IMR-90 (cell line): ENCODE data around the gene RAX2. TPM values are rescaled to one million over a fixed set of nuclear protein-coding genes. Genes with fewer than 3 reads are reported as not detected.
A peak's percentile ranks its signal among the peaks of the same experiment; 100 is the strongest.

Experiments
- ATAC-seq: fragments of 200-7000 bp; cut with Tn5 transposase; 2 replicates; pipeline ENCODE4 v1.9.1; 2020; ENCODE audit warnings: low read depth, mild to moderate bottlenecking, moderate library complexity
- BruUV-seq: library from RNA; stranded (reverse); fragments of 400-500 nt; replicated peaks from 2 replicates; lab custom pipeline; 2021; lab: Mats Ljungman, UMichigan
- CTCF ChIA-PET: fragments of 300-600 bp; formaldehyde crosslinking; extraction: SDS; loops from one replicate; lab custom pipeline; 2021; ENCODE audit warnings: antibody characterized with exemption; lab: Yijun Ruan, JAX
- POLR2A ChIA-PET: fragments of 300-600 bp; sonication (Branson Sonifier 250); formaldehyde crosslinking; loops from one replicate; lab custom pipeline; 2022; ENCODE audit warnings: antibody characterized with exemption; ENCODE audit not compliant: unreplicated experiment; lab: Charles Lee
- DNase-seq: peaks from one replicate; pipeline ENCODE4 v3.0.0; 2013
- H2AFZ ChIP-seq: replicated peaks from 2 replicates; pipeline ENCODE3; 2013; ENCODE audit warnings: low read length, mild to moderate bottlenecking; ENCODE audit not compliant: poor library complexity
- H2AK5ac ChIP-seq: 2 replicates; pipeline ENCODE4 v1.6.1; 2013; ENCODE audit warnings: low read depth, low read length, inconsistent platforms
- H2AK9ac ChIP-seq: replicated peaks from 2 replicates; pipeline ENCODE3; 2013; ENCODE audit warnings: mild to moderate bottlenecking, low read depth, low read length, moderate library complexity; ENCODE audit not compliant: poor library complexity
- H2BK120ac ChIP-seq: 2 replicates; pipeline ENCODE4 v1.6.1; 2013; ENCODE audit warnings: low read depth, low read length, inconsistent platforms
- H2BK15ac ChIP-seq: 3 replicates; pipeline ENCODE4 v1.6.1; 2013; ENCODE audit warnings: low read depth, low read length, inconsistent platforms
- H2BK20ac ChIP-seq: 2 replicates; pipeline ENCODE4 v1.6.1; 2013; ENCODE audit warnings: low read depth, mild to moderate bottlenecking, inconsistent platforms, low read length, moderate library complexity
- H2BK5ac ChIP-seq: 2 replicates; pipeline ENCODE4 v1.6.1; 2013; ENCODE audit warnings: mild to moderate bottlenecking, low read depth, low read length, inconsistent platforms; ENCODE audit not compliant: poor library complexity, severe bottlenecking
- H3K14ac ChIP-seq: replicated peaks from 2 replicates; pipeline ENCODE4 v1.6.1; 2013; ENCODE audit warnings: low read depth, low read length, inconsistent platforms
- H3K18ac ChIP-seq: 2 replicates; pipeline ENCODE4 v1.6.1; 2013; ENCODE audit warnings: low read depth, low read length, control low read depth
- H3K23ac ChIP-seq: 2 replicates; pipeline ENCODE4 v1.6.1; 2013; ENCODE audit warnings: low read depth, low read length, inconsistent platforms
- H3K27ac ChIP-seq: 2 replicates; pipeline ENCODE4 v1.5.1; 2013; ENCODE audit warnings: mild to moderate bottlenecking, control low read depth, low read length; ENCODE audit not compliant: insufficient read depth
- H3K27me3 ChIP-seq: 2 replicates; pipeline ENCODE4 v1.6.1; 2013; ENCODE audit warnings: low read length; ENCODE audit not compliant: control insufficient read depth, insufficient read depth
- H3K36me3 ChIP-seq: 2 replicates; pipeline ENCODE4 v1.6.1; 2013; ENCODE audit warnings: low read length, mixed read lengths; ENCODE audit not compliant: control insufficient read depth, insufficient read depth
- H3K4ac ChIP-seq: 2 replicates; pipeline ENCODE4 v1.6.1; 2013; ENCODE audit warnings: low read depth, low read length, inconsistent platforms
- H3K4me1 ChIP-seq: 2 replicates; pipeline ENCODE4 v1.6.1; 2013; ENCODE audit warnings: low read length, mixed read lengths; ENCODE audit not compliant: control insufficient read depth, insufficient read depth
- H3K4me2 ChIP-seq: 2 replicates; pipeline ENCODE4 v1.6.1; 2013; ENCODE audit warnings: low read depth, mild to moderate bottlenecking, control low read depth, low read length, moderate library complexity
- H3K4me3 ChIP-seq: 2 replicates; pipeline ENCODE4 v1.5.1; 2013; ENCODE audit warnings: low read depth, mild to moderate bottlenecking, control low read depth, low read length, moderate library complexity; ENCODE audit not compliant: insufficient read depth
- H3K56ac ChIP-seq: 2 replicates; pipeline ENCODE4 v1.6.1; 2013; ENCODE audit warnings: low read length, inconsistent platforms; ENCODE audit not compliant: insufficient read depth; ENCODE audit errors: extremely low read depth
- H3K79me1 ChIP-seq, 2 experiments: 2 replicates each; pipeline ENCODE4 v1.6.1; 2013; ENCODE audit warnings: low read length in 2 of 2, inconsistent platforms in 1 of 2, low read depth in 1 of 2
- H3K9ac ChIP-seq: 2 replicates; pipeline ENCODE4 v1.6.1; 2013; ENCODE audit warnings: low read depth, low read length, control low read depth
- H3K9me1 ChIP-seq: 2 replicates; pipeline ENCODE4 v1.6.1; 2013; ENCODE audit warnings: low read length, inconsistent platforms; ENCODE audit not compliant: insufficient read depth
- H3K9me3 ChIP-seq: 2 replicates; pipeline ENCODE4 v1.6.1; 2013; ENCODE audit warnings: low read length; ENCODE audit not compliant: control insufficient read depth, insufficient read depth
- H4K20me1 ChIP-seq: 2 replicates; pipeline ENCODE4 v1.6.1; 2013; ENCODE audit warnings: low read length, inconsistent platforms; ENCODE audit not compliant: insufficient read depth
- H4K5ac ChIP-seq: 2 replicates; pipeline ENCODE4 v1.6.1; 2013; ENCODE audit warnings: mild to moderate bottlenecking, low read depth, low read length, control low read depth
- H4K8ac ChIP-seq, 2 experiments: 2 replicates each; pipeline ENCODE4 v1.6.1; 2013; ENCODE audit warnings: low read depth in 2 of 2, low read length in 2 of 2, control low read depth in 1 of 2, inconsistent platforms in 1 of 2
- H4K91ac ChIP-seq: 2 replicates; pipeline ENCODE4 v1.6.1; 2013; ENCODE audit warnings: low read depth, low read length, inconsistent platforms; ENCODE audit not compliant: insufficient read depth
- BHLHE40 ChIP-seq: fragments of 150-350 bp; IDR thresholded peaks from 2 replicates; pipeline ENCODE4 v1.6.1; 2016; ENCODE audit warnings: mild to moderate bottlenecking, low read depth, low read length
- CEBPB ChIP-seq: IDR thresholded peaks from 2 replicates; pipeline ENCODE4 v1.6.1; 2012; ENCODE audit warnings: low read depth, low read length, improper control_type of control experiment
- CHD1 ChIP-seq: IDR thresholded peaks from 2 replicates; pipeline ENCODE4 v1.6.1; 2012; ENCODE audit warnings: low read depth, low read length, improper control_type of control experiment
- CTCF ChIP-seq: conservative IDR thresholded peaks from 2 replicates; pipeline ENCODE4 v1.5.1; 2012; ENCODE audit warnings: mild to moderate bottlenecking, low read depth, low read length, improper control_type of control experiment
- ELK1 ChIP-seq: fragments of 150-350 bp; IDR thresholded peaks from 2 replicates; pipeline ENCODE4 v1.6.1; 2016; ENCODE audit warnings: low read depth, mild to moderate bottlenecking, low read length, moderate library complexity, borderline replicate concordance
- FOS ChIP-seq: fragments of 150-350 bp; IDR thresholded peaks from 2 replicates; pipeline ENCODE4 v1.6.1; 2016; ENCODE audit warnings: low read depth, low read length
- MAFK ChIP-seq: IDR thresholded peaks from 2 replicates; pipeline ENCODE4 v1.6.1; 2012; ENCODE audit warnings: low read depth, low read length, improper control_type of control experiment
- MAZ ChIP-seq: IDR thresholded peaks from 2 replicates; pipeline ENCODE4 v1.6.1; 2012; ENCODE audit warnings: low read depth, mild to moderate bottlenecking, low read length, improper control_type of control experiment, moderate library complexity, borderline replicate concordance
- MXI1 ChIP-seq: IDR thresholded peaks from 2 replicates; pipeline ENCODE4 v1.6.1; 2012; ENCODE audit warnings: low read depth, mild to moderate bottlenecking, low read length, moderate library complexity, borderline replicate concordance
- NFE2L2 ChIP-seq: fragments of 150-350 bp; IDR thresholded peaks from 2 replicates; pipeline ENCODE4 v1.6.1; 2016; ENCODE audit warnings: low read depth, mild to moderate bottlenecking, low read length
- POLR2A ChIP-seq: IDR thresholded peaks from 2 replicates; pipeline ENCODE4 v1.6.1; 2012; ENCODE audit warnings: mild to moderate bottlenecking, low read depth, low read length
- RAD21 ChIP-seq: IDR thresholded peaks from 2 replicates; pipeline ENCODE4 v1.6.1; 2012; ENCODE audit warnings: low read length, improper control_type of control experiment
- RCOR1 ChIP-seq: IDR thresholded peaks from 2 replicates; pipeline ENCODE4 v1.6.1; 2012; ENCODE audit warnings: mild to moderate bottlenecking, low read length, improper control_type of control experiment; ENCODE audit not compliant: insufficient replicate concordance
- RFX5 ChIP-seq: IDR thresholded peaks from 2 replicates; pipeline ENCODE4 v1.8.0; 2012; ENCODE audit warnings: low read depth, mild to moderate bottlenecking, low read length, moderate library complexity
- SMC3 ChIP-seq: fragments of 150-350 bp; IDR thresholded peaks from 2 replicates; pipeline ENCODE4 v1.6.1; 2016; ENCODE audit warnings: low read depth, mild to moderate bottlenecking, antibody characterized with exemption, low read length, moderate library complexity
- WGBS, 2 experiments: methylation state at CpG; one replicate each; pipeline versions ENCODE4 v1.1.5 to v1.1.7; 2013; ENCODE audit warnings: missing lambda C conversion rate in 2 of 2; ENCODE audit not compliant: insufficient read length in 1 of 2; ENCODE audit errors: extremely low coverage in 2 of 2; 5-methylcytosine and 5-hydroxymethylcytosine counted together
- dilution Hi-C: fragments of 300-500 bp; cut with HindIII; formaldehyde crosslinking; loops from one replicate; pipeline ENCODE4 v1.14.3; 2018; ENCODE audit warnings: low sequenced_read_pairs; ENCODE audit not compliant: unreplicated experiment
- in situ Hi-C: fragments of 300-500 bp; cut with MboI; formaldehyde crosslinking; loops from 3 replicates; pipeline ENCODE4 v1.14.3; 2019; ENCODE audit warnings: low sequenced_read_pairs, inconsistent platforms, mixed read lengths
- intact Hi-C: fragments of 100-400 bp; cut with micrococcal nuclease; formaldehyde crosslinking; loops from 2 replicates; pipeline ENCODE4 v1.10.0; 2022
- polyA plus RNA-seq, 3 experiments: library from polyadenylated mRNA; depleted of rRNA; stranded (reverse); fragments of >200 nt; gene quantifications; 2 replicates each; pipeline ENCODE4 v1.2.3, GENCODE V29; 2012; ENCODE audit warnings: low replicate concordance in 1 of 3
- total RNA-seq: library from RNA; depleted of rRNA; stranded (reverse); fragments of >200 nt; gene quantifications from 2 replicates; pipeline ENCODE4 v1.2.3, GENCODE V29; 2012
- TF ChIP-seq, protein P1 (sequence below): fragments of 150-350 bp; IDR thresholded peaks from 2 replicates; pipeline ENCODE4 v1.6.1; 2017; ENCODE audit warnings: mild to moderate bottlenecking, antibody characterized with exemption, low read length, low read depth

Gene RAX2
- total and polyA plus RNA-seq, 2 of the 4 experiments (the other 2 are of a cell fraction), result not detected

DNA sequence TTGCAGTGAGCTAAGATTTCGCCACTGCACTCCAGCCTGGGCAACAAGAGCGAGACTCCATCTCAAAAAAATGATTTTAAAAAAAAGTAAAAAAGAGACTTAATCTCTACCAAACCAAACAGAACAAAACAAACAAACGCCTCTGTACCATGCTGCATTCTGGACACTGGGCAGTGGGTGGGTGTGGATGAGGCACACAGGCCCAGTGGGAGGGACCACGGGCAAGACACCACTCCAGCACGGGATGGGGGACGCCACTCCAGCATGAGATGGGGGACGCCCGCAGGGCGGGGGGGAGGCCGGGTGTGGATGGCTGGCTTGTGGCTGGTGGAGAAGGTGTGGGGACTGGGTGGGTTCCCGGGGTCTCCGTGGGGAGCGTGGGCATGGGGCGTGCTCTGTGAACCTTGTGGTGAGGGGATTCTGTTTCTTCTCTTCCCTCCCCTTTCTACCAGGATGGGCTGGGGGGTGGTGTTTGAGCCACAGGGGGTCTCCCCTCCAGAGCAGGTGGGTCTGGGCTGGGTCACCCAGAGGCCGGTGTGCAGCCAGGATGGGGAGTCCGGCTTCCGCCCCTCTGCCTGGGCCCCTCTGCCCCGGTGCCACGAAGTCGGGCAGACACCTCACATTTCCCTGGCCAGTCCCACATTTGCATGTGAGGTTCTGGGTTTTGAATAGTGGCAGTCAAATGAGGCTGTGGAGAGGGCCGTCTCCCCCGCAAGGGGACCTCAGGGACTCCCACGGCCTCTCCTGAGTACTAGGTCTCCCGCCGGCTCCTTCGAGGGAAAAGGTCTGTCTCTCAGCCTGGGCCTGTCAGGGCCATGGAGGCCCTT is 38.1 kb upstream of the RAX2 start:
- H3K27me3 ChIP-seq, result peaks cover 8% of the 10 kb centered on the region
- dilution Hi-C loops (no loop called here), intact Hi-C loops (no loop called here), in situ Hi-C loops (no loop called here)
- H3K23ac ChIP-seq, result no peak overlapping the region
- H4K91ac ChIP-seq, result no peak overlapping the region
- ATAC-seq, result no peak
- H2BK20ac ChIP-seq, result no peak overlapping the region
- no peak overlapping the region for H4K8ac ChIP-seq
- no peak overlapping the region for H2AK9ac ChIP-seq
- CTCF ChIA-PET, result no interaction called here
- TF ChIP-seq CTCF, result no peak
- TF ChIP-seq RAD21, result no peak
- no peak for TF ChIP-seq RCOR1
- no peak for TF ChIP-seq MAZ
- TF ChIP-seq CEBPB, result no peak
- no peak for TF ChIP-seq ELK1
- TF ChIP-seq FOS, result no peak
- TF ChIP-seq BHLHE40, result no peak
- TF ChIP-seq MAFK, result no peak
- TF ChIP-seq CHD1, result no peak
- TF ChIP-seq POLR2A, result no peak
- TF ChIP-seq RFX5, result no peak
- no peak for TF ChIP-seq SMC3
- no peak for TF ChIP-seq NFE2L2
- TF ChIP-seq, protein P1, sequence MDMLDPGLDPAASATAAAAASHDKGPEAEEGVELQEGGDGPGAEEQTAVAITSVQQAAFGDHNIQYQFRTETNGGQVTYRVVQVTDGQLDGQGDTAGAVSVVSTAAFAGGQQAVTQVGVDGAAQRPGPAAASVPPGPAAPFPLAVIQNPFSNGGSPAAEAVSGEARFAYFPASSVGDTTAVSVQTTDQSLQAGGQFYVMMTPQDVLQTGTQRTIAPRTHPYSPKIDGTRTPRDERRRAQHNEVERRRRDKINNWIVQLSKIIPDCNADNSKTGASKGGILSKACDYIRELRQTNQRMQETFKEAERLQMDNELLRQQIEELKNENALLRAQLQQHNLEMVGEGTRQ, result no peak
- no peak for TF ChIP-seq MXI1
- POLR2A ChIA-PET, result no interaction called here
- H3K4me1 ChIP-seq, result no peaks in the 10 kb centered on the region
- H2BK15ac ChIP-seq, result no peak overlapping the region
- no peaks in the 10 kb centered on the region for H4K20me1 ChIP-seq
- H2BK120ac ChIP-seq, result no peak overlapping the region
- no peak overlapping the region for H2BK5ac ChIP-seq
- H3K14ac ChIP-seq, result no peak overlapping the region
- H3K36me3 ChIP-seq, result no peaks in the 10 kb centered on the region
- no CpG with 5 or more reads among the region's 26 CpGs for WGBS, 2 experiments
- H3K4ac ChIP-seq, result no peak overlapping the region
- H3K9me3 ChIP-seq, result no peaks in the 10 kb centered on the region
- no peak overlapping the region for H3K27ac ChIP-seq
- H3K18ac ChIP-seq, result no peak overlapping the region
- H3K79me1 ChIP-seq, result no peaks in the 10 kb centered on the region
- DNase-seq, result no peak
- H3K9me1 ChIP-seq, result peaks cover 5% of the 10 kb centered on the region
- H3K9ac ChIP-seq, result no peak overlapping the region
- H4K5ac ChIP-seq, result no peak overlapping the region
- H3K4me2 ChIP-seq, result no peak overlapping the region
- BruUV-seq, result no TSS peak
- no peak overlapping the region for H3K56ac ChIP-seq
- H2AK5ac ChIP-seq, result no peak overlapping the region
- H3K4me3 ChIP-seq, result no peak overlapping the region
- H2AFZ ChIP-seq, result peak overlapping the region; percentile 51
